GM18517 (cell line): Measurements from ENCODE around the gene ZNF709.
"Not testable (repeated sequence)": the region's sequence is repeated elsewhere in the genome, so short reads cannot be mapped to it uniquely, and the experiment has no call there.

Source experiments
- ATAC-seq: cut with Tn5 transposase; IDR thresholded peaks from one replicate; pipeline ENCODE4 v1.9.1; 2021; ENCODE audit warnings: mild to moderate bottlenecking, moderate library complexity; ENCODE audit not compliant: unreplicated experiment

Gene ZNF709

GRCh38 chr19:12453495-12453894 is 31.1 kb downstream of the ZNF709 start:
- no peak for ATAC-seq

- ATAC-seq, result no peak
These were observed 33.8 kb downstream of the ZNF709 start for GRCh38 chr19:12450844-12451243.

DNA sequence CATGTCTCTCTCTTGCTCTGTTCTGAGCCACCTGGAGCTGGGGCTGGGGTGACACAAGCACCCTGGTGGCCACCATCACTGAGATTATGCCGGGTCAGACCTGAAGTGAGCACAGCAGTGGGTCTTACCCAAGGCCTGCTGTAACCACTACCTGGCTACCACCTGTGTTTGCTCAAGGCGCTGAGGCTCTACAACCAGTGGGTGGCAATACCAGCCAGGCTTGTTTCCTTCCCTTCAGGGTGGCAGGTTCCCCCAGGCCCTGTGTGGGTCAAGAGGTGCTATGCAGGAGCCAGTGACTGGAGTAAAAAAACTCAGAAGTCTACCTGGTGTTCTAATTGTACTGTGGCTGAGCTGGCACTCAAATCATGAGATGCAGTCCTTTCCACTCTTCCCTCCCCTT is 35.8 kb downstream of the ZNF709 start:
- no peak for ATAC-seq

DNA sequence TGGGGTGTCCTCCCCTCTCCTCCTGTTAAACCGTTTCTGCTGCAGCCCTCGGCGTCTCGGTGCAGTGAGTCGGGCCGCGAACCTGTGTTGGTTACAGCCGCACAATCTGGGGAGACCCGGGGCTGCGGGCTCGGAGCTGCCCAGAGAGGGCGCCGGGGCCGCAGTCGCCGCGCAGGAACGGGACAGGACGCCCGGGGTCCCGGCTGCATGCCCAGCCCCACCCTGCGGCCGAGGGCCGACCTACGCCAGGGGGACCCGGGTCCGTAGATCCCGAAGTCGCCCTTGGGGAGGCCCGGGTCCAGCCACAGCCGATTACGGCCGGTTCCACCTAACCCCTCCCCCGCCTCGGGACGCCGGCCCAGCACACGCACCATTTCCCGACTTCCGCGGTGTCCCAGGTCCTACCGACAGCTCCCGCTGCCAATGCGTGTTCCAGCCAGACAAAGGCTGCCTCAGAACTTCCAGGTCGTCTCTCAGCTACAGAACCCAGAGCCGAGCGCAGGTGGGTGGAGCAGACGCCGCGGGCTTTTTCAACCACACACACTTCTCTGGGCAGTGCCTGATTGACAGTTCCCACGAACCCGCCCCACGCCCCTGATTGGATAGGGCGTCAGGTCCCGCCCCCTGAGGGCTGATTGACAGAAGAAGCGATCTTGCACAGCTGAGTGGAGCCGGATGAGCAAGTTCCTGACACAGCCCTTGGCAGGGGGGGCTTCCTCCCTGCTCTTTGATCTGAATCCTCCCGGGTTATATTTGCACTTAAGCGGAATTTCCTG is 43.9 kb downstream of the ZNF709 start, which contains the start of gene ZNF443:
ZNF443 (minus strand) TSS at position 481 of the 776 bp plus-strand sequence; CDS start at position 374, 107 bp downstream.
- ATAC-seq, result peak; percentile 86

DNA sequence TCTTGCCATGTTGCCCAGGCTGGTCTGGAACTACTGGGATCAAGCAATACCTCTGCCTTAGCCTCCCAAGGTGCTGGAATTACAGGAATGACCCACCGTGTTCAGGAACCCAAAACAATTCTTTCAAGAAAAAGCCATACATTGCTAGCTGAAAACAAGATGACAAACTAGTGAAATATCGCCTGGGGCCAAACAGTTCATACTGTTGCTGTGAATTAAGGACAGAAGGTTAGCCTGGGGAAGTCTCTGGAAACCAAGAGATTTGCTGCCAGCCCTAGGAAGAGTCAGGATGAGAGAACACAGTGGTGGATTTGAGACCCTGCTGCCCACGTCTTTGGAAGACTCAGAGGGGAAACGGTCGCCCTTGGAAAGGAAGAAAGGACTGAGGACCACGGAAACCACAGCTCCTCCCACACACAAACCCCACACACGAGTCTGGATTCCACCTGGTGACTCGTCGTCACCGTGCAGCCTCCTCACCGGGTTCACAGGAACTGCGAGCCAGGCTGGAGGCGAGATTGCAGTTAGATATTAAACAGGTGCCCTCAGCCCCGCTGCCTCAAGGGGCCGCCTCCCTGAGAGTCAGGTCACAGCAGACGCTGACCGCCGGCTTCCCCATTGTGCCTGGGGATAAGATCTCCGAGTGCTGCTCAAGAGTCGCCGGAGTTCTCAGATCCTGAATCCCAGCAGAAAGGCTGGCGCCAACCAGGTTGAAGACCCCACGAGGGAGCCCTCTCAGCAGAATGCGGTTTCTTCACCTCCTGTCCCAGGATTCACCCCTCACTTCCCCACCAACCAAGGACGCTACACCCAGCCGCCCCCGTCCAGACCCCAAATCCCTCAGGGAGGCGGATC is 44.7 kb downstream of the ZNF709 start:
- ATAC-seq, result peak; percentile 35

GRCh38 chr19:12430726-12431299 is 53.8 kb downstream of the ZNF709 start:
- not testable (repeated sequence) for ATAC-seq

- ATAC-seq, result no peak
These were observed 58.7 kb downstream of the ZNF709 start for GRCh38 chr19:12425888-12426274.

GRCh38 chr19:12425236-12425887 is 59.3 kb downstream of the ZNF709 start:
- no peak for ATAC-seq

DNA sequence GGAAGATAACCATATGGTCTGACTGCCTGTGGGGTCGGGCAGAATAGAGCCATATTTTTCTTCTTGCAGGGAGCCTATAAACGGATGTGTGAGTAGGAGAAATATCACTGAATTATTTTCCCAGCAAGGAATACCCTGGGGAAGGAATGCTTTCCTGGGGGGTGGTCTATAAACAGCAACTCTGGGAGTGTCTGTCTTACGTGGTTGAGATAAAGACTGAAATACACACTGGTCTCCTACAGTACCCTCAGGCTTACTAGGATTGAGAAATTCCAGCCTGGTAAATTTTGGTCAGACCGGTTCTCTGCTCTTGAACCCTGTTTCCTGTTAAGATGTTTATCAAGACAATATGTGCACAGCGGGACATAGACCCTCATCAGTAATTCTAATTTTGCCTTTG is 67.3 kb downstream of the ZNF709 start:
- ATAC-seq, result not testable (repeated sequence)

GRCh38 chr19:12411893-12412292 is 72.7 kb downstream of the ZNF709 start:
- ATAC-seq, result no peak
